Stimulated activated CD4-positive, alpha-beta T cell treated with anti-CD3 and anti-CD28 coated beads, Interleukin-12 subunit alpha, Interleukin-12 subunit beta, amount 100 ng/mL, for 48 hours (primary cell): ENCODE data around the gene IGFBP2.

Source experiments
- DNase-seq, 3 donors: peaks; one replicate each; pipeline ENCODE4 v3.0.0-alpha.2; 2020; ENCODE audit warnings: low read depth in 2 of 3, low spot score in 1 of 3

Gene IGFBP2

DNA sequence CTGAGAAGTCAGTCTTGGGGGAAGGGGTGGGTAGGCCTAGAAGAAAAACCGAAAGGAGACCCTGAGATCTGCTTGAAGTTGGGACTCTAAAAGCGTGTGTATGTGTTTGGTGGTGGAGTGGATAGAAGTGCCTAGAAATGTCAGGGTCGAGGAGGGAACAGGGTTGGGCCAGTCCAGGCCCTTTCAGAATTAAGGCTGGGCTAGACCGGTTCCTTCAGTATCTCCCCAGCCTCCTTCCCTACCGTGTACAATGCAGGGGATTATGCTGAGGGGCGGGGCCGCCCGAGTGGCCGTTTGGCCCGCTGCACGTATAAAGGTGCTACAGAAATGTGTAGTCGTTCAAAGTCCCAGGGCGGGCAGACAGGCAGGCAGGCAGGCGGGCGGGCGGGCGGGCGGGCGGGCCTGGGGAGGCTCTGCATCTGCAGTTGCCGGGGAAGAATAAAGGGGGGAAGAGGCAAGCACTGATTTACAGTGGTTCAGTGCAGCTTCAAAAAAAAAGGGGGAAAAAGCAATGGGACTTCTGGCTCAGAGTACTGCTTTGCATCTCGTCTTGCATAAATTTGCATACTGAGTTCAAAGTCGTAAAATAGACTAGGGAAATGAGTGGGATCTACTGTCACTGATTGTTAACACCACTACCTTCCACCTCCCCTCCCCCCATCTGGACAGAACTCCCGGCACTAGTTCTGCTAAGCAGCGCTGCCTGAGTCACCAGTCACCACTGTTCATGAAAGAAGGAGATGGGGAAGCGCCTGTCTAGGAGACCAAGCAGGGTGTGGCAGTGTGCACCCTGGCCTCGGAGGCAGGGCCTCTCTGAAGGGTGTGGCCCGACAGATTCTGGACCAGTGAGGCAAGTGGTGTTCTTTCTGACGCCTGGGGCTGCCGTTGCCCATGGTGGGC is 3.6 kb downstream of the IGFBP2 start:
- DNase-seq = no peak

GRCh38 chr2:216637472-216637871 is 4.3 kb downstream of the IGFBP2 start:
- no peak for DNase-seq

GRCh38 chr2:216643986-216644659 is 10.9 kb downstream of the IGFBP2 start:
- no peak for DNase-seq

DNA sequence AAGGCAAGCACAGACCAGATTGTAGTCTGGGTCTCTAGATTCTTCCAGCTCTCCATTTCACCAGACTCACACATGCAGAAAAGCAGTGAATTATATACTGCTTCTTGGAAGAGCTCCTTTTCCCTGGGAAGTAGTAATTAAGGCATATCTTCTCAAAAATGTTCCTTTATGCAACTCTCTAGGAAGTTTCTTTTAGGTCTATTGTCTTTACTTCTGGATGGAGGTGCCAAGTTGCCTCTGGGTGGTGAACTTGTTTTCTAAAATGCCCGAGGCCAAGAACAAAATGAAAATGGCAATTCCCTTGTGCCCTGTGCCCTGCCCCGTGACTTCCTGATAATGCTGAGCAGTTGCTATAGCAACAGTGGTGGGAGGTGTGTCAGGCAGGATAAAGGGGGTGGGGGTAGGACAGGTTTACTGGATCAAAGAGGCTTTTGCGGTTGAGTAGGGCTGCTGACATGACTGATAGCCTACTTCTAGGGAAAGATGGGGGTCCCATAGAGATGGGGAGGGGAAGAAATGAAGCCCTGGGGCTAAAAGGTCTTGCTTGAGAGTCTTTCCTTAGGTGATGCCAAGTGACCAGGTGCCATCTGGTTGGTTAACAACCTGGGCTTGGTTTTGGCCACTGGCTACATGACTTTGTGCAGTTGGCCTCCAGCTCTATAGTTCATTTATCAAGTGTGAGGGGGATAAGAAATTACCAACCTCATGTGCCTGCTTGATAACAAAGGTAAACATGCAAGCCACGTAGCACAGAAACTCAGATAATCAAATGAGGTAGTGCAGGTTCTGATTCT is 11.8 kb downstream of the IGFBP2 start:
- DNase-seq = no peak

DNA sequence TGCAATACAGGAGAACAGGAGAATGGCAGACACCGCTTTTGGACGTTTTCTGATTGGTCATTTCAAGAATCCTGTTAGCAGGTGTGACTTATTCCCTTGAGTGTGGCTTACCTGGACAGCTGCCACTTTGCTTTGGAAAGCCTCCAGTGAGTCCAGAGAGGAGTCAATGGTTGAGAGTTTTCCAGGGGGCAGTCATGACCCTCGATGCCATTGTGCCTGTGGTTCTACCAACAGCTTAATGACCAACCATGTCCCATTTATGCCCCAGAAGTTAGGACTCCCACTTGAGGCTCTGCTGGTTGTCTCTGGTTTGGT is 12.4 kb downstream of the IGFBP2 start:
- no peak for DNase-seq

- DNase-seq = no peak
Measured at GRCh38 chr2:216646116-216646515, 12.9 kb downstream of the IGFBP2 start.

GRCh38 chr2:216648105-216648504 is 14.9 kb downstream of the IGFBP2 start:
- no peak for DNase-seq

GRCh38 chr2:216649574-216649973 is 16.4 kb downstream of the IGFBP2 start:
- no peak for DNase-seq

- DNase-seq = no peak
Measured at GRCh38 chr2:216650626-216651257, 17.5 kb downstream of the IGFBP2 start.

GRCh38 chr2:216651351-216651881 is 18.2 kb downstream of the IGFBP2 start:
- DNase-seq = no peak

- no peak for DNase-seq
Measured at GRCh38 chr2:216652566-216652965, 19.3 kb downstream of the IGFBP2 start.

GRCh38 chr2:216653093-216653799 is 20.0 kb downstream of the IGFBP2 start:
- no peak for DNase-seq

GRCh38 chr2:216653931-216654365 is 20.7 kb downstream of the IGFBP2 start:
- DNase-seq = no peak

GRCh38 chr2:216654528-216655052 is 21.4 kb downstream of the IGFBP2 start:
- DNase-seq = no peak

GRCh38 chr2:216657086-216657855 is 24.1 kb downstream of the IGFBP2 start:
- no peak for DNase-seq

- DNase-seq = no peak
Measured at GRCh38 chr2:216657980-216658379, 24.8 kb downstream of the IGFBP2 start.

DNA sequence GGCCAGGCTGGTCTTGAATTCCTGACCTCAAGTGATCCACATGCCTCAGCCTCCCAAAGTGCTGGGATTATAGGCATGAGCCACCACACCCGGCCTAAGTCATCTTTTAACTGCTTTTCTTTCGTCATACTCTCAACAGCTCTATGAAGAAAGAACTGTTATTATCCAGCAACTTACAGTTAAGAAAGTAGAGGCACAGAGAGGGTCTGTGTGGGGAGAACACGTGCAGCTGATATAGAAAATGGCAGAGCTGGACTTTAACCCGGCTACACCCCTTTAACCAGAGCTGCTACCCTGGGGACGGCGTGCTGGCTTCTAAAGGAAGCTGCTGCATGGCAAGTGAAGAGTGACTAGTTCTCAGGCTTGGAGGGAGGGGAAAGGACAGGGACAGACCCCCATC is 25.5 kb downstream of the IGFBP2 start:
- no peak for DNase-seq

GRCh38 chr2:216659276-216659675 is 26.1 kb downstream of the IGFBP2 start:
- DNase-seq = no peak

DNA sequence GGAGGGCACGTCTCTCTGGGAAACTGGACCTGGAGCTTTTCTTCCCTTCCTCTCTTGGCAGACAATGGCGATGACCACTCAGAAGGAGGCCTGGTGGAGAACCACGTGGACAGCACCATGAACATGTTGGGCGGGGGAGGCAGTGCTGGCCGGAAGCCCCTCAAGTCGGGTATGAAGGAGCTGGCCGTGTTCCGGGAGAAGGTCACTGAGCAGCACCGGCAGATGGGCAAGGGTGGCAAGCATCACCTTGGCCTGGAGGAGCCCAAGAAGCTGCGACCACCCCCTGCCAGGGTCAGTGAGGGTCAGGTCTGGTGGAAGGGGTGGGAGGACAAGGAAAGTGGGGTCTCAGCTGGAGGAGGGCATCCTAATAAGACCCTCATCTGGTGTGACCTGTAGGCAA is 27.3 kb downstream of the IGFBP2 start:
- DNase-seq = no peak
